SK-N-MC (cell line): Measurements from ENCODE around the gene LIX1.

Experiments
- DNase-seq: peaks from one replicate; pipeline ENCODE4 v3.0.0-alpha.2; 2011; ENCODE audit warnings: low read depth, low spot score
- H3K27ac ChIP-seq: fragments of 200-600 bp; sonication (generic); 2 replicates; pipeline ENCODE4 v1.5.1; 2016; ENCODE audit warnings: mixed run types
- H3K36me3 ChIP-seq: fragments of 200-600 bp; sonication (generic); 2 replicates; pipeline ENCODE4 v1.6.1; 2017; ENCODE audit warnings: antibody characterized with exemption, low read length, mixed read lengths; ENCODE audit not compliant: insufficient read depth
- H3K4me3 ChIP-seq: fragments of 200-600 bp; sonication (generic); 2 replicates; pipeline ENCODE4 v1.5.1; 2016
- H3K9ac ChIP-seq: fragments of 200-600 bp; sonication (generic); 2 replicates; pipeline ENCODE4 v1.8.0; 2017; ENCODE audit warnings: mixed run types, mixed read lengths; ENCODE audit not compliant: insufficient read length
- H3K9me3 ChIP-seq: fragments of 200-600 bp; sonication (generic); 2 replicates; pipeline ENCODE4 v1.6.1; 2017; ENCODE audit warnings: low read depth, mild to moderate bottlenecking, antibody characterized with exemption, low read length, moderate library complexity, mixed read lengths
- EZH2 ChIP-seq: fragments of 200-600 bp; sonication (generic); IDR thresholded peaks from one replicate; pipeline ENCODE4 v1.6.1; 2017; ENCODE audit warnings: antibody characterized with exemption
- FOXP2 ChIP-seq: optimal IDR thresholded peaks from 2 replicates; pipeline ENCODE3; 2011; ENCODE audit warnings: mild to moderate bottlenecking, moderate library complexity; ENCODE audit not compliant: insufficient read depth; ENCODE audit errors: extremely low read length, control extremely low read depth
- POLR2AphosphoS5 ChIP-seq: IDR thresholded peaks from 2 replicates; pipeline ENCODE4 v1.6.1; 2012; ENCODE audit warnings: mild to moderate bottlenecking, low read depth, low read length, borderline replicate concordance

LIX1 gene

DNA sequence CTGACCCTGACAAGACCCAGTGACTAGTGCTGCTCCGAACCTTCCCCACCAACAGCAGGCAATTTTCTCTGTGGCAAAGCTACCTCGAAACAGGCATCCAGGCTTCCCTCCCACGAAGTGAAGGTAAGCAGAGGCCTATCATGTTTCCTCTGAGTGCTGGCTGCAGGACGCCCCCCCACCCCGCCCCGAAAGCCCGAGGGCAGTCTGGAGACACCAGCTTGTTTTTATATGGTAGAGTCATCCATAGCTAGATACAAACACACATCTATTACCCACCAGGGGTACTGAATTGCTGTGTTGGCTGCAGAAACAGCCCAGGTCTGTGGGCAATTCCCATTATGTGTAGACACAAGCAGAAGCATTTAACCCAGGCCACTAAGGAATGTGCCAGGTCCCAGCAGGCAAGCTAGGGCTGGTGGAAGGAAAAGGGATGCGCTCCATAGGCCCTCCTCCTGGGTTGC, 40.4 kb downstream of the LIX1 start:
- TF ChIP-seq EZH2 (no peak), FOXP2 (no peak)
- no peak overlapping the region for H3K27ac ChIP-seq
- no peak for DNase-seq
- H3K9ac ChIP-seq = no peak overlapping the region
- no peak overlapping the region for H3K4me3 ChIP-seq
- no peaks in the 10 kb centered on the region for H3K36me3 ChIP-seq
- no peaks in the 10 kb centered on the region for H3K9me3 ChIP-seq

DNA sequence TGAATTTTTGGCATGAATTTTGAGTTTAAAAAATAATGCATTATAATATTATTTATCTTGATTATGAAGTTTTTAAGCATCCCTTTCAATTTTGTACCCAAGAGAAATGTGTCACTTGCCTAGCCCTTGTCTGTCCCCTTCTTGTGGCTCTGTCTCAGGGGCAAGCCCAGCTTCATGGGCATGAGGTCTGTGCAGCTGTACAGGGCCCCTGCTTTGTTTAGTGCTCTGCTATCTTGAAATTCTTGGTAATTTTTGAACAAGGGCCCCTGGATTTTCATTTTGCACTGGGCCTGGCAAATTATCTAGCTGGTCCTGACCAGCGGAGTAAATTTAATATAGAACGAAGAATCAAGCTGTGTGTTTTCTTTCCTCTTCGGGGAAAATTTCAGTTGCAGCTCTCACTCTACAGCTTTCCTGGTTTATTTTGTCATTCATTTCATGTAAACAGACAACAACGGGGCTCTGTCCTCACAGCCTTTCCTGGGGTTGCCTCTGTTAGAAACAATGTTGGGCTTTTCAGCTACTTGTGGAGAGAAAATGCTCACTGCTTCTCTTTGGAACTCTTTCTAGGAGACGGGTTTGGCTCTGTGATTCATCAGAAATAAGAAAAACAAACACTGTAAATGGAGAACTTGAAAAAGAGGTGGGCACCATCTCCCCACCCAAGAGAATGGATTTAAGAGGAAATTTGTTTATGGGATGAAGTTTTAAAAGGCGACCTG, 41.1 kb downstream of the LIX1 start:
- TF ChIP-seq FOXP2 = no peak
- TF ChIP-seq EZH2 = no peak
- TF ChIP-seq POLR2AphosphoS5 = no peak
- Histone ChIP-seq H3K9ac (no peak overlapping the region), H3K9me3 (no peaks in the 10 kb centered on the region), H3K36me3 (no peaks in the 10 kb centered on the region), H3K4me3 (no peak overlapping the region), H3K27ac (no peak overlapping the region)
- DNase-seq = no peak

DNA sequence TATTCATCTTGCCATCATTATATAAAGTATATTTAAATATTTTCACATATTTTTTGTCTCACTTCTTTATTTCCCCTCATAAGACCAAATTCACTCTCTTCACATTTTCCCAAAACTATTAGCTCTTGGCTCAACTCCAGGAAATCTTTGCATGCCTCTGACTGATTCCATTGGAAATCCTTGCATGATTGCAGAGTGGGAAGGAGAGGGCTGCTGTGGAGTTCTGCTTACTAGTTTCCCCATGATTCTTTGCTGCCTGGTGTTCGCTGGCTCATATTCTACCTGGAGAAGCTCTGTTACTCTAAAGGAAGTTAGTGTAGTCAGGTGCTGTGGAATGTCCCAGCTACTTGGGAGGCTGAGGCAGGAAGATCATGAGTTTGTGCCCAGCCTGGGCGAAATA, 41.9 kb downstream of the LIX1 start:
- H3K9ac ChIP-seq = no peak overlapping the region
- H3K36me3 ChIP-seq = no peaks in the 10 kb centered on the region
- TF ChIP-seq EZH2 = no peak
- TF ChIP-seq FOXP2 = no peak
- no peak for TF ChIP-seq POLR2AphosphoS5
- H3K9me3 ChIP-seq = no peaks in the 10 kb centered on the region
- H3K4me3 ChIP-seq = no peak overlapping the region
- no peak overlapping the region for H3K27ac ChIP-seq
- no peak for DNase-seq

DNA sequence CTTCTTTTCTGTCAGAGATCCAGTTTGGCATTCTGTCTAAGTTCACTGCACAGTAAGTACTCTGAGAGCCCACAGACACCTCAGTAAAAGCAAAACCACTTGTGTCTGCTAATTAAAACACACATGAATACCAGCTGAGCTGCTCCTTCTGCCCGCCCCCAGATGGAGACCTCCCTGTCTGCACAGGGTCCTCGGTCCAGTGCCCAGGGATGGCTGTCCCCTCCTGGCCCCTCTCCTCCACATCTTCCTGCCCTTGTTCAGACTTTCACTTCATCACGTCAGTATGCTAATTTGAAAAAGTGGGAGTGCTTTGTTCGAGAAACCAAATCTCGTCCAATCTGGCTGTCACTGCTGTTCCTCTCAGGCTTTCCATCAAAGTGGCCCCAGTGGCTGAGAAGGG, 43.5 kb downstream of the LIX1 start:
- no peak for TF ChIP-seq EZH2
- no peak for TF ChIP-seq POLR2AphosphoS5
- no peak for TF ChIP-seq FOXP2

DNA sequence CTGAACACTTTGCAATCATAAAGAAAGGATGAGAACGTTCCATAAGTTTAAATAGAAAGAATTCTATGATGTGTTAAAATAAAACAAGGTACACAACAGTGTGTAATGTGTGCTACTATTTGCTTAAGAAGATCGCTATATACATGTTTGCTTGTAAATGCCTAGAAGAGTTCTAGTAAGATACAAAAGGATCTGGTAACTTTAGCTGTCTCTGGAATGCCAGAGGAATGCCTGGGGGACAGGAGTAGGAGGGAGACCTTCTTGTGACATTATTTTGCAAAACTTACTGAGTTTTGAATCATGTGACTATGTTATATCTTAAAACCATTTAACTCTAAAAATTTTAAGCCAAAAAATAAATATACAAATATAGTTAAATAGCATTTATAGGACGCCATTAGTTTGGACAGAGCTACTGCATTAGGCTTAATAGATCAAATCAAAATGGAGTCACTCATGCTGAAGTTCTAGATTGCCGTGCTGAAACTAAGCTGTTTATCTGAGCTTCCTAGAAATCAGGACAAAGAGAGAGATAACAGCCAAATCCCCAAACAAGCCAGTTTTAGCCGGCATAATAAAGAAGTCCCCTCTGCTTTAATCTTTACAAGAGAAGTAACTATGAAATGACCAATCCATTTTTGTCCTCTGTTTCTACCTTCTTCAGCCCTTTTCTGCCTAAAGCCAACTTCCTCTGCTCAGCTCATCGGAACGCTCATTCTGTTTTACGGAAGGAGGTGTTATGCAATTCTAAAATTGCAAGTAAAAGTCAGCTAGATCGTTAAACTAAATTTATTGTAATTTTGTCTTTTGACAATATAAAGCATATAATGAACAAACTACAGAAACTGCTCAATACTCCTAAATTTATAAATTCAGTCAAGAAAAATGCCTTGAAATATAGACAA, 44.8 kb downstream of the LIX1 start:
- Histone ChIP-seq H3K9ac (no peak overlapping the region), H3K9me3 (no peaks in the 10 kb centered on the region), H3K4me3 (no peak overlapping the region), H3K36me3 (no peaks in the 10 kb centered on the region), H3K27ac (no peak overlapping the region)
- DNase-seq = no peak
- no peak for TF ChIP-seq POLR2AphosphoS5
- TF ChIP-seq EZH2 = no peak
- no peak for TF ChIP-seq FOXP2

More for the DNA sequence above, 43.5 kb downstream of the LIX1 start:
- Histone ChIP-seq H3K4me3 (no peak overlapping the region), H3K9me3 (no peaks in the 10 kb centered on the region), H3K27ac (no peak overlapping the region), H3K36me3 (no peaks in the 10 kb centered on the region), H3K9ac (no peak overlapping the region)
- no peak for DNase-seq

DNA sequence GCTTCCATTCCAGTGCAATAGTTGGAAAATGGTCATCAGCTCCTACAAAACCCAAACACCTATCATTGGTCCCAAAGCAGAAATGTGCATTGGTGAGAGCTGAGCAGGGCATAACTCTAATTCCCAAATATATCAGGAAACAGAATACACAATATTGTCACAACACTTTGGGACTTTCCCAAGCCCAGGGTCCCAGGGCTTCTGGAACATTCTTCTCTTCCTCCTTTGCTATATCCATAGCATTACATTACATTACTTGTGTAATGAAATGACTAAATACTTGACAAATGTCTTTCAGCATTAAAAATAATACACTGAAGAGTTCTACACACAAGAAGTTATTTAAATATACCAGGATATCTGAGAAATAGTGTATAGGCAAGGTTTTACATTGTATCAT, 45.6 kb downstream of the LIX1 start:
- no peak for DNase-seq

DNA sequence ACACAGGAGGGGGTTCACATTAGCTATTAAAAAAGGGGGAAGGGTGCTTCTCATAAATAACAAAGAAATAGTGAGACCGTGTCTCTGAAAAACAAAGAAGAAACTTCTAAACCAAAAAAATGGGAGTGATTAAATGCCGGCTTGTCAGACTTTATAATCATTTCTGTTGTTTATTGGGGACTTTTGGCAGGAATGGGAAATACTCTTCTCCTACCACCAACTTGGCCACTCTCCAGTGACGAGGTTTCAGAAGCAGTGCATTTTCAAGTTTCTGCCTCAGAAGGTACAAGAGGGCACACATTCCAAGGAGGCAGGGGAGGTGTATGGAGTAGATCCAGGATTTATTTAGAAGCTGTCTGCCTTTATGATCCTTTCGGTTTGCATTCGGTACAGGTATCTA, 46.2 kb downstream of the LIX1 start:
- DNase-seq = no peak
- Histone ChIP-seq H3K36me3 (no peaks in the 10 kb centered on the region), H3K9ac (no peak overlapping the region), H3K4me3 (peak overlapping the region; percentile 3; the same call in 1 of the 2 replicates), H3K9me3 (no peaks in the 10 kb centered on the region), H3K27ac (no peak overlapping the region)
- TF ChIP-seq EZH2 (no peak), POLR2AphosphoS5 (no peak), FOXP2 (no peak)

More for the DNA sequence above, 45.6 kb downstream of the LIX1 start:
- Histone ChIP-seq H3K9ac (no peak overlapping the region), H3K27ac (no peak overlapping the region), H3K4me3 (no peak overlapping the region), H3K9me3 (no peaks in the 10 kb centered on the region), H3K36me3 (no peaks in the 10 kb centered on the region)
- no peak for TF ChIP-seq EZH2
- TF ChIP-seq FOXP2 = no peak
- no peak for TF ChIP-seq POLR2AphosphoS5

DNA sequence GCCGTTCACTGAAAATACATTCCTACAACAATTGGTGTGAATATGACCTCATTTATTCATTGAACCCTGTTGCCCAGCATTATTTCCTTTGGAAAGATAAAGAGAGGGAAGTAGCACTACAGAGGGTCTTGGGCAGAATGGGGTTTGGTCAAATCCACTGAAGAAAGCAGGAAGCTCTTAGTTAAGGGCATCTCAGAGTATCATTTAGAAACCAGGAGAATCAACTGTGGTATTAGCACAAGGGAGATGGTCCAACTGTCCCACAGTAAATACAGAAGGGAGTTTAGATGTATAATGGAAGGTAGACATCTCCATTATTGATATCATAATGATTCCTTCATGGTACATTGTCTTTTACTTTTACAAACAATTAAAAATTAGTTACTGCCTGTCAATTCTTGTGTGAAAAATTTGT, 47.1 kb downstream of the LIX1 start:
- Histone ChIP-seq H3K36me3 (no peaks in the 10 kb centered on the region), H3K9ac (no peak overlapping the region), H3K9me3 (no peaks in the 10 kb centered on the region), H3K4me3 (no peak overlapping the region), H3K27ac (no peak overlapping the region)
- TF ChIP-seq FOXP2 (no peak), POLR2AphosphoS5 (no peak), EZH2 (no peak)
- DNase-seq = no peak
